ES-I3 (cell line): ENCODE data around the gene AKAP11.
"Not testable (repeated sequence)": the region's sequence is repeated elsewhere in the genome, so short reads cannot be mapped to it uniquely, and the experiment has no call there.

Source experiments
- H3K36me3 ChIP-seq: 2 replicates; pipeline ENCODE4 v1.6.1; 2013; ENCODE audit warnings: mild to moderate bottlenecking, low read length, control low read depth, moderate library complexity; ENCODE audit not compliant: insufficient read depth
- H3K4me1 ChIP-seq: 2 replicates; pipeline ENCODE4 v1.6.1; 2013; ENCODE audit warnings: mild to moderate bottlenecking, control low read depth, low read length; ENCODE audit not compliant: insufficient read depth
- H3K9ac ChIP-seq: 2 replicates; pipeline ENCODE4 v1.6.1; 2013; ENCODE audit warnings: low read depth, mild to moderate bottlenecking, low read length, moderate library complexity
- H3K9me3 ChIP-seq: 2 replicates; pipeline ENCODE4 v1.6.1; 2013; ENCODE audit warnings: mild to moderate bottlenecking, low read length, moderate library complexity; ENCODE audit not compliant: control insufficient read depth, insufficient read depth

Gene AKAP11, protein sequence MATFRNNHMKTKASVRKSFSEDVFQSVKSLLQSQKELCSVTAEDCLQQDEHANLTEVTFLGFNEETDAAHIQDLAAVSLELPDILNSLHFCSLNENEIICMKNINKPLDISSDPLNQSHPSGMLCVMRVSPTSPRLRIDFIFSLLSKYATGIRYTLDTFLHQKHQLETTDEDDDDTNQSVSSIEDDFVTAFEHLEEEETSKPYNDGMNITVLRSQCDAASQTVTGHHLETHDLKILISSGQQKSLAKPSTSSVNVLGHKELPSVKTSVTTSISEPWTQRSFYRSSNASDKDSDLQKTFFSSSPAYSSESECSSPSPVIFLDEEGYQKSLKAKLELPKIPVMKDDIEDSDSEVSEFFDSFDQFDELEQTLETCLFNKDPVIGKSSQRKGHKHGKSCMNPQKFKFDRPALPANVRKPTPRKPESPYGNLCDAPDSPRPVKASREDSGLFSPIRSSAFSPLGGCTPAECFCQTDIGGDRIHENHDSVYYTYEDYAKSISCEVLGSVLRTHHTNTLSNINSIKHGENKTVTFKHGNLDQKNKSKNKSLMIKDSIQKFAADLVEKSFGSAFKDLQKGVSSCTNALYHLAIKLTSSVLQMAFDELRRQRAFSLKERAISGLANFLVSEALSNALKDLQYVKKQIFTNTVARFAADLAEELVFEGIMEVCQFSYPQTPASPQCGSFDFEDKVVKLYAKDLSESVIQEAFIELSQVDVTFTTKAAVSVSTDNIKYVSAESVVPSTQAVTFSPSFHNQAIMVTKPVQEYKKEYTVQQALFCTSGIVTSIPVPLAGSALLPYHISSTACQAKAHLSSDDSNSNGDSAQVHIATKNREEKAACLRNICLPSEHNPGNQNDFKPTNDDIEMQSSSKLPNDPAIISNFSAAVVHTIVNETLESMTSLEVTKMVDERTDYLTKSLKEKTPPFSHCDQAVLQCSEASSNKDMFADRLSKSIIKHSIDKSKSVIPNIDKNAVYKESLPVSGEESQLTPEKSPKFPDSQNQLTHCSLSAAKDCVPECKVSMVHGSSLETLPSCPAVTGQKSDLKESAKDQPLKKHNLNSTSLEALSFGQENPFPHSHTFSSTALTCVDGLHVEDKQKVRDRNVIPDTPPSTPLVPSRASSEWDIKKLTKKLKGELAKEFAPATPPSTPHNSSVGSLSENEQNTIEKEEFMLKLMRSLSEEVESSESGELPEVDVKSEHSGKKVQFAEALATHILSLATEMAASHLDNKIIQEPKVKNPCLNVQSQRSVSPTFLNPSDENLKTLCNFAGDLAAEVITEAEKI (N-terminal part only)

GRCh38 chr13:42272115-42272803, at the start of gene AKAP11:
Gene AKAP11 (plus strand): TSS chr13:42272152. CDS start chr13:42286349, 14,197 bp downstream.
- H3K9ac ChIP-seq = peak within 1 kb of the TSS; percentile 77
- H3K4me1 ChIP-seq = peaks cover 13% of the 10 kb centered on the region
- H3K9me3 ChIP-seq = no peaks in the 10 kb centered on the region
- H3K36me3 ChIP-seq = no peaks in the 10 kb centered on the region

- H3K36me3 ChIP-seq = no peaks in the 10 kb centered on the region; the same call in 1 of the 2 replicates
- no peaks in the 10 kb centered on the region for H3K9me3 ChIP-seq
Observed at GRCh38 chr13:42223681-42224080, 48.3 kb upstream of the AKAP11 start.

DNA sequence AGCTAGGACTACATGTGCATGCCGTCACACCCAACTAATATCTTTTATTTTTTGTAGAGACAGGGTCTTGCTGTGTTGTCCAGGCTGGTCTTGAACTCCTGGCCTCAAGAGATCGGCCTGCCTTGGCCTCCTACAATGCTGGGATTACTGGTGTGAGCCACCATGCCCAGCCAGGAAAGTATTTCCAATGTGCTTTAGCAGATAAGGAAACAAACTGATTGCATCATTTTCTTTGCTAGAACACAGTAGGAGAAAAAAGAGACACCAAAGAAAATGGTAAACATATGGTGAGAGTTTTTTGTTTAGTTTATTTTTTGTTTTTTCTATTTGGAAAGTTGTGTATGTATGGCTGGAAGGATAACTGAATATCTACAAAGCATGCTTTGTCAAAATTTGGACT, 46.9 kb upstream of the AKAP11 start:
- no peaks in the 10 kb centered on the region; the same call in 1 of the 2 replicates for H3K36me3 ChIP-seq
- H3K9ac ChIP-seq = no peak overlapping the region
- H3K4me1 ChIP-seq = peaks cover 14% of the 10 kb centered on the region
- H3K9me3 ChIP-seq = no peaks in the 10 kb centered on the region

More at GRCh38 chr13:42223681-42224080, 48.3 kb upstream of the AKAP11 start:
- H3K9ac ChIP-seq = no peak overlapping the region
- H3K4me1 ChIP-seq = peaks cover 14% of the 10 kb centered on the region

- not testable (repeated sequence) for H3K4me1 ChIP-seq, H3K9me3 ChIP-seq, H3K36me3 ChIP-seq, H3K9ac ChIP-seq
Observed at GRCh38 chr13:42226759-42227158, 45.2 kb upstream of the AKAP11 start.

- H3K9me3 ChIP-seq = no peaks in the 10 kb centered on the region
- no peaks in the 10 kb centered on the region for H3K4me1 ChIP-seq
- H3K9ac ChIP-seq = no peak overlapping the region
- no peaks in the 10 kb centered on the region; the same call in 1 of the 2 replicates for H3K36me3 ChIP-seq
Observed at GRCh38 chr13:42228527-42228926, 43.4 kb upstream of the AKAP11 start.

DNA sequence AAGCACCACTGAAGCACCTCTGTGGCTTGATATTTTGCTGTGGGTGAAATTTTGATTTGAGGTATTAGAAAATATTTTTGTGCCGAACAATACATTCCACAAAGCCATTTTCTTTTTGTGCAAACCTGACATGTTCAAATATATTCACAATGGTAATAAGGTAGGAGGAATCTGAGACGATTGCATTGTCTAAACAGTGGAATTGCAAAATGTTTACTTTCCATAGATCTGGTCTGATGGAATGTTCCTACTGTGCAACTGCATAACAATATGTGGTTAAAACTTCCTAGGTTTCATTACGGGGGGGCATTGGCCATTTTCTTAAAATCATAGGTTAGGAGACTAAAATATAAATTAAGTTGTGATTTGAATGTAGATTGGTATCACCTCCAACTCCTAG, 42.7 kb upstream of the AKAP11 start:
- Histone ChIP-seq H3K36me3 (no peaks in the 10 kb centered on the region; the same call in 1 of the 2 replicates), H3K9ac (no peak overlapping the region)

DNA sequence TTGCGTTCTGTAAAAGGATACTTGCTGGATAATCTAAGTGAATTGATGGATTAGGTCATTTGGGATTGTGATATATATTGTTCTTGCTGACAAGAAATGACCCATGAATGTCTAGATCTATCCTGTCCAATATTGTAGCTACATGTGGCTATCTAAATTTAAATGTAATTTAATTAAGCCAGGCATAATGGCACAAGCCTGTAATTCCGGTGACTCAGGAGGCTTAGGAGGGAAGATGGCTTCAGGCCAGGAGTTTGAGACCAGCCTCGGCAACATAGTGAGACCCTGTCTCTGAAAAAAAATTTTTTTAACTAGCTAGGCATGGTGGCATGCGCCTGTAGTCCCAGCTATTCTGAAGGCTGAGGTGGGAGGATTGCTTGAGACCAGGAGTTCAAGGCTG, 39.3 kb upstream of the AKAP11 start:
- no peak overlapping the region for H3K9ac ChIP-seq
- H3K36me3 ChIP-seq = no peaks in the 10 kb centered on the region

More for the DNA sequence above, 42.7 kb upstream of the AKAP11 start:
- no peaks in the 10 kb centered on the region for H3K4me1 ChIP-seq
- H3K9me3 ChIP-seq = no peaks in the 10 kb centered on the region

DNA sequence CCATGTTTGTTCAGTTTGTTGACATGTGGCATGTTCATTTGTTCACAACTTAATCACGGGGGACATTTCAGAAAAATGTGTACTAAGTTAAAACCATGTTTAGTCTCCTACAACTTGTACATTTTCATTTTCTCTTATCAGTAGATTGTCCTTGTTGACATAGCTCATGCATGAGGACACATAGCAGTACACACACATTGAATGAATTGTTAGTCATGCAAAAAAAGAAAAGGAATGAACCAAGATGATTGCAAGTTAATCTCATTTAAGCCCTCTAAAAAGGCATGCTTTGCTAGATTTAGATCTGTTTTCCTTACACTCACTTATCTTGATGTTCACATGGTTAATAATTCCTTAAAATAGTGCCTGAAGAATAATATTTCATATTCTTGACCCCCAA, 38.2 kb upstream of the AKAP11 start:
- Histone ChIP-seq H3K9me3 (no peaks in the 10 kb centered on the region), H3K36me3 (no peaks in the 10 kb centered on the region), H3K9ac (no peak overlapping the region), H3K4me1 (no peaks in the 10 kb centered on the region)

More for the DNA sequence above, 39.3 kb upstream of the AKAP11 start:
- H3K4me1 ChIP-seq = no peaks in the 10 kb centered on the region
- no peaks in the 10 kb centered on the region for H3K9me3 ChIP-seq

- no peaks in the 10 kb centered on the region for H3K9me3 ChIP-seq
- H3K4me1 ChIP-seq = no peaks in the 10 kb centered on the region
- no peak overlapping the region for H3K9ac ChIP-seq
- no peaks in the 10 kb centered on the region for H3K36me3 ChIP-seq
Observed at GRCh38 chr13:42239161-42239560, 32.8 kb upstream of the AKAP11 start.

DNA sequence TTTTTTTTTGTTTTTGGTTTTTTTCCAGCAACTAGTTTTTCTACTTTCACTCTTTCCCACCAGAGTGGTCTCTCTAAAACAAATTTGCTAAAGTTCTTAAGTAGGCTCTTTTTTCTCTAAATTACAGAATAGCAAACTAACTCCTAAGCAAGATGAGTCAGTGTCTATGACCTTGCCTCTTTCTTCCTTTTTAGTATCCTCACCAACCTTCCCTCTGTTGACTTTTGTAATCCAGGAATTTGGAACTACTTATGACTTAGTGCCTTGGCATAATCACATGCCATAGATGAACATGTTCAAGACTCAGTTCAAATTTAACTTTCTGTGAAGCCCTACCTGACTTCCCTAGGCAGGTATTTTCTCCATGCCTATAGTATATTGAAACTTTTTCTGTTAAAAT, 32.3 kb upstream of the AKAP11 start:
- Histone ChIP-seq H3K9me3 (no peaks in the 10 kb centered on the region), H3K36me3 (no peaks in the 10 kb centered on the region), H3K4me1 (no peaks in the 10 kb centered on the region), H3K9ac (no peak overlapping the region)

GRCh38 chr13:42246541-42246940, 25.4 kb upstream of the AKAP11 start:
- H3K36me3 ChIP-seq = no peaks in the 10 kb centered on the region
- no peaks in the 10 kb centered on the region for H3K9me3 ChIP-seq
- no peak overlapping the region for H3K9ac ChIP-seq
- H3K4me1 ChIP-seq = no peaks in the 10 kb centered on the region

DNA sequence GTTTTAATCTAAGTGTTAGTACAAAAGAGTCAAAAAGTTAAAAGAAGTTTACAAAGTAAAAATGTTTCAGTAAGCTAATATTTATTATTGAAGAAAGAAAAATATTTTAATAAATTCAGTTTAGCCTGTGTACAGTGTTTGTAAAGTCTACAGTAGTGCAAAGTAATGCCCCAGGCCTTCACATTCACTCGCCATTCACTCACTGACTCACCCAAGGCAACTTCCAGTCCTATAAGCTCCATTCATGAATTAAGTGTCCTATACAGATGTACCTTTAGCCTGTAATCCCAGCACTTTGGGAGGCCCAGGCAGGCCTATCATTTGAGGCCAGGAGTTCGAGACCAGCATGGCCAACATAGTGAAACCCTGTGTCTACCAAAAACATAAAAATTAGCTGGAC, 24.1 kb upstream of the AKAP11 start:
- Histone ChIP-seq H3K9me3 (no peaks in the 10 kb centered on the region), H3K9ac (no peak overlapping the region), H3K36me3 (no peaks in the 10 kb centered on the region), H3K4me1 (no peaks in the 10 kb centered on the region)

DNA sequence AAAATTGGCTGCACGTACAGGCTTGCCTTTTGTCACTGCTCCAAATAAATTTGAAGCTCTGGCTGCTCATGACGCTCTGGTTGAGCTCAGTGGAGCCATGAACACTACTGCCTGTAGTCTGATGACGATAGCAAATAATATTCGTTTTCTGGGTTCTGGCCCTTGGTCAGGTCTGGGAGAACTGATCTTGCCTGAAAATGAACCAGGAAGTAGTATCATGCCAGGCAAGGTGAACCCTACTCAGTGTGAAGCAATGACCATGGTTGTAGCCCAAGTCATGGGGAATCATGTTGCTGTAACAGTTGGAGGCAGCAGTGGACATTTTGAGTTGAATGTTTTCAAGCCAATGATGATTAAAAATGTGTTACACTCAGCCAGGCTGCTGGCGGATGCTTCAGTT, 16.1 kb upstream of the AKAP11 start:
- Histone ChIP-seq H3K4me1 (no peaks in the 10 kb centered on the region), H3K9ac (no peak overlapping the region), H3K36me3 (no peaks in the 10 kb centered on the region), H3K9me3 (no peaks in the 10 kb centered on the region)
